HG03571 (cell line): ENCODE measurements around the gene THOC5.
"Not testable (repeated sequence)": the region's sequence is repeated elsewhere in the genome, so short reads cannot be mapped to it uniquely, and the experiment has no call there.

Source experiments
- ATAC-seq: cut with Tn5 transposase; IDR thresholded peaks from one replicate; pipeline ENCODE4 v1.9.1; 2021; ENCODE audit not compliant: unreplicated experiment

The THOC5 gene

GRCh38 chr22:29563652-29564460, 10.3 kb upstream of the THOC5 start:
- ATAC-seq: no peak

- ATAC-seq: no peak
Observed at GRCh38 chr22:29559853-29560252, 6.3 kb upstream of the THOC5 start.

- ATAC-seq: no peak
Observed at GRCh38 chr22:29559030-29559429, 5.5 kb upstream of the THOC5 start.

GRCh38 chr22:29555065-29555644, 1.6 kb upstream of the THOC5 start:
- ATAC-seq: no peak

GRCh38 chr22:29552357-29552756, 1.2 kb downstream of the THOC5 start:
- not testable (repeated sequence) for ATAC-seq

- no peak for ATAC-seq
Observed at GRCh38 chr22:29550005-29550404, 3.6 kb downstream of the THOC5 start.

GRCh38 chr22:29545045-29545444, 8.5 kb downstream of the THOC5 start:
- not testable (repeated sequence) for ATAC-seq

GRCh38 chr22:29541845-29542244, 11.7 kb downstream of the THOC5 start:
- no peak for ATAC-seq

- no peak for ATAC-seq
Observed at GRCh38 chr22:29539105-29539504, 14.5 kb downstream of the THOC5 start.

- no peak for ATAC-seq
Observed at GRCh38 chr22:29536411-29536810, 17.1 kb downstream of the THOC5 start.

GRCh38 chr22:29531419-29531818, 22.1 kb downstream of the THOC5 start:
- no peak for ATAC-seq

- ATAC-seq: no peak
Observed at GRCh38 chr22:29530716-29531115, 22.8 kb downstream of the THOC5 start.

GRCh38 chr22:29528144-29528543, 25.4 kb downstream of the THOC5 start:
- ATAC-seq: no peak

GRCh38 chr22:29524442-29525191, 28.9 kb downstream of the THOC5 start:
- ATAC-seq: no peak

- ATAC-seq: no peak
Observed at GRCh38 chr22:29523761-29524160, 29.8 kb downstream of the THOC5 start.

- no peak for ATAC-seq
Observed at GRCh38 chr22:29521526-29521925, 32.0 kb downstream of the THOC5 start.

GRCh38 chr22:29520851-29521250, 32.7 kb downstream of the THOC5 start:
- no peak for ATAC-seq

- no peak for ATAC-seq
Observed at GRCh38 chr22:29519996-29520395, 33.6 kb downstream of the THOC5 start.

GRCh38 chr22:29518427-29518826, 35.1 kb downstream of the THOC5 start:
- no peak for ATAC-seq

- no peak for ATAC-seq
Observed at GRCh38 chr22:29517215-29517908, 36.2 kb downstream of the THOC5 start.

GRCh38 chr22:29512031-29512430, 41.5 kb downstream of the THOC5 start:
- ATAC-seq: no peak
